HEK293 (cell line): ENCODE data around the gene MYO1F.

Source experiments
- CTCF ChIP-seq: fragments of 450-650 bp; formaldehyde crosslinking; IDR thresholded peaks from 2 replicates; pipeline ENCODE4 v1.5.1; 2016; ENCODE audit warnings: missing biosample characterization, missing genetic modification characterization
- GLIS2 ChIP-seq: fragments of 450-650 bp; formaldehyde crosslinking; IDR thresholded peaks from 2 replicates; pipeline ENCODE4 v1.5.1; 2016; ENCODE audit warnings: missing biosample characterization, missing genetic modification characterization
- HOXC10 ChIP-seq: sonication (generic); formaldehyde crosslinking; IDR thresholded peaks from 2 replicates; pipeline ENCODE4 v1.8.1; 2023; ENCODE audit warnings: mild to moderate bottlenecking, missing genetic modification reagents
- PATZ1 ChIP-seq: fragments of 450-650 bp; formaldehyde crosslinking; IDR thresholded peaks from 2 replicates; pipeline ENCODE4 v1.5.1; 2016; ENCODE audit warnings: missing biosample characterization, missing genetic modification characterization
- SCRT1 ChIP-seq: fragments of 450-650 bp; formaldehyde crosslinking; IDR thresholded peaks from 2 replicates; pipeline ENCODE4 v1.5.1; 2016; ENCODE audit warnings: missing biosample characterization, missing genetic modification characterization, borderline replicate concordance
- TCF7L2 ChIP-seq: IDR thresholded peaks from 2 replicates; pipeline ENCODE4 v1.6.1; 2011; ENCODE audit warnings: low read depth, mild to moderate bottlenecking, inconsistent platforms, low read length, moderate library complexity, borderline replicate concordance
- YY1 ChIP-seq: fragments of 450-650 bp; formaldehyde crosslinking; IDR thresholded peaks from 2 replicates; pipeline ENCODE4 v1.5.1; 2018; ENCODE audit warnings: missing biosample characterization, missing genetic modification characterization
- ZBTB8A ChIP-seq: fragments of 450-650 bp; formaldehyde crosslinking; IDR thresholded peaks from 2 replicates; pipeline ENCODE4 v1.5.1; 2016; ENCODE audit warnings: missing biosample characterization, missing genetic modification characterization
- ZFP41 ChIP-seq: fragments of 450-650 bp; formaldehyde crosslinking; IDR thresholded peaks from 2 replicates; pipeline ENCODE4 v1.5.1; 2016; ENCODE audit warnings: missing biosample characterization, missing genetic modification characterization, borderline replicate concordance
- ZNF169 ChIP-seq: fragments of 450-650 bp; formaldehyde crosslinking; IDR thresholded peaks from 2 replicates; pipeline ENCODE4 v1.5.1; 2016; ENCODE audit warnings: missing biosample characterization, missing genetic modification characterization
- ZNF549 ChIP-seq: fragments of 450-650 bp; IDR thresholded peaks from 2 replicates; pipeline ENCODE4 v1.5.1; 2018; ENCODE audit warnings: missing biosample characterization, missing genetic modification characterization, mild to moderate bottlenecking, inconsistent platforms, moderate library complexity
- ZNF596 ChIP-seq: fragments of 450-650 bp; IDR thresholded peaks from 2 replicates; pipeline ENCODE4 v1.5.0; 2018; ENCODE audit warnings: missing biosample characterization, mild to moderate bottlenecking, missing genetic modification characterization, moderate library complexity

- no peak for TF ChIP-seq GLIS2
- no peak for TF ChIP-seq TCF7L2
- no peak for TF ChIP-seq YY1
- no peak for TF ChIP-seq ZNF596 (tag by site-specific recombination)
- no peak for TF ChIP-seq HOXC10 (CRISPR knock-in tag)
- TF ChIP-seq ZBTB8A, result no peak
- no peak for TF ChIP-seq CTCF (tag by site-specific recombination)
- no peak for TF ChIP-seq PATZ1 (tag by site-specific recombination)
- TF ChIP-seq ZNF549 (tag by site-specific recombination), result no peak
- TF ChIP-seq ZFP41 (tag by site-specific recombination), result no peak
- TF ChIP-seq SCRT1 (tag by site-specific recombination), result no peak
- no peak for TF ChIP-seq ZNF169
Measured at GRCh38 chr19:8532225-8532624, 45.0 kb downstream of the MYO1F start.
